Left ventricle myocardium superior (tissue), 1 donor: Measurements from ENCODE around the gene NLRP14. TPM values are rescaled to one million over a fixed set of nuclear protein-coding genes. Genes with fewer than 3 reads are reported as not detected.

Experiments
- ATAC-seq: fragments of 200-7000 bp; cut with Tn5 transposase; one replicate; pipeline ENCODE4 v1.9.1; 2020; ENCODE audit warnings: mild to moderate bottlenecking, moderate library complexity
- DNase-seq: peaks from one replicate; pipeline ENCODE4 v3.0.0-alpha.2; 2020
- intact Hi-C: fragments of 100-400 bp; cut with micrococcal nuclease; formaldehyde crosslinking; loops from one replicate; pipeline ENCODE4 v1.11.0; 2022
- total RNA-seq: library from RNA; stranded (reverse); fragmentation: NEBNext Ultra II Directional; extraction: Animal tissue kit (Norgen Biotek cat#: 25700); gene quantifications from one replicate; pipeline ENCODE4 v1.2.1, GENCODE V29; 2021
- donor health status: DM: no; HTN: yes; CAD: no; lungs with severe emphysema.

Gene NLRP14
- total RNA-seq, 1 donor from 2014 or later: not detected

DNA sequence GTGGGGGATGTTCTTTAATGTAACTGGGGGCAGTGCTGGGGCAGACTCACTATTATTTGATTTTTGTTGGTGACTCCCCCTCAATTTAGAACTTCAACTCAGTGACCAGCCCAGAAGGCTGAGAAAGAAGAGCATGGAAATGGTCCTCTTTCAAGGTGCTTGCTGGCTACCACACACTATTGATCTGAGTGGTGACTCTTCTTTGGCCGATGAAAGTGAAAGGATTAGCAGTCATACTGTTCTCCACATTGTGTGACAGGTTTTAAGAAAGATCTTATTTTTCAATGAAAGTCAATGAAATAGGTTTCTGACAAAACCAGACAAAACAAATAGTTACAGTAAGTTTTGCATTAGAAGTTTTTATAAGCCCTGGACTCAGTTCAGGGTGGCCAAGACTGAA is 29.9 kb downstream of the NLRP14 start:
- DNase-seq (no peak), ATAC-seq (no peak)
- intact Hi-C loops: no loop called here

- DNase-seq (no peak), ATAC-seq (no peak)
- intact Hi-C loops: no loop called here
Observed at GRCh38 chr11:7056828-7057513, 36.7 kb downstream of the NLRP14 start.

DNA sequence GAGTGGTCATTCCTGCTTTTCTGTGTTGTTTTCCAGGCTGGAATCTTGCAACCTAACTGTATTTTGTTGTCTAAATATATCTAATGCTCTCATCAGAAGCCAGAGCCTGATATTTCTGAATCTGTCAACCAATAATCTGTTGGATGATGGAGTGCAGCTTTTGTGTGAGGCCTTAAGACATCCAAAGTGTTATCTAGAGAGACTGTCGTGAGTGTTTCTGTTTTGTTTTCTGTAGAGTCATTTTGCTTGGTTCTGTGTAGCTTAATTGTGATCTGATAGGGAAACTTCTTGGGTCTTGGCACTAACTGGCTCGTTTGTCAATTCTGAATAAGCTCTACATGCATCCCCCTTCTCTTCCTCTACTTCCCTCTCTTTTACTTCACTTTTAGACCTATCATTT is 37.4 kb downstream of the NLRP14 start:
- ATAC-seq: no peak
- intact Hi-C loops: no loop called here
- DNase-seq: no peak

DNA sequence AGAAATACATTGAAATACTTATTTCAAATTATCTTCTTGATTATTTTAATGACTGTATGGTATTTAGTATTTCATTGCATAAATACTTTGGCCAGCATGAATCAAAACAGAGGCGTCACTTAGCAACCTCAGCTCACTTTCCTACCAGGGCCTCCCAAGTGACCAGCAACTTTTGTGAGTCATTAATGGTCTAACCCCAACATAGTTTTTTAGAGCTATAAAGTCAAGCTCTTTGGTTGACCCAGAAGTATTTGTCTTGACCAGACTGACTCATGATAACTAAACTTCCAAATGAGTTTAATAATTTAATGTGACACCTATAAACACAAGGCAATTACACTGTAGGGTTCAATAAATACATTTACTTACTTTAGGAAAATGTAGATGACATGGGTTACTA is 40.6 kb downstream of the NLRP14 start:
- intact Hi-C loops: no loop called here
- no peak for DNase-seq
- ATAC-seq: peak; percentile 37

- intact Hi-C loops: no loop called here
- DNase-seq: no peak
- ATAC-seq: no peak
Observed at GRCh38 chr11:7062534-7062933, 42.3 kb downstream of the NLRP14 start.

GRCh38 chr11:7072401-7073028 is 52.2 kb downstream of the NLRP14 start:
- ATAC-seq: no peak
- intact Hi-C loops: no loop called here
- no peak for DNase-seq

DNA sequence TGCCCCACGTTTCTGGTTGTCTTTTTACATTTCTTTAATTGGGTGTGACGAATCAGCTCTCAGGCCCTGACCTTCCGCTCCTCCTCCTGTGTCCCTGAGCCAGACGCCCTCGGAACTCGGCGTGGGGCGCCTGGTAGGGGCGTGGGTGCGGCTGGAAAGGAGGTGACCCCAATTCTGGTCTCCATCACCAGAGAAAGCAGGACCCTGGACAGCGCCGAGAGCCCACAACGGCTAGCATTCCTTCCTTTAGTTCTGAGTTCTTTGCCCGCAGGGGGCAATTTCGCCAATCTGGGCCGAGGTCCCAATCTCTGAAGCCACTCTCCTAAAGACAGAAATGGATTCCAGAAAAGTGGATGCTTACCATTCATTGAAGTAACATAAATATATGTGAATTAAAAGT is 56.8 kb downstream of the NLRP14 start:
- DNase-seq: no peak
- intact Hi-C loops: no loop called here
- ATAC-seq: no peak

GRCh38 chr11:7079545-7080135 is 59.4 kb downstream of the NLRP14 start:
- ATAC-seq (no peak), DNase-seq (no peak)
- intact Hi-C loops: no loop called here

GRCh38 chr11:7080900-7081299 is 60.6 kb downstream of the NLRP14 start:
- intact Hi-C loops: no loop called here
- ATAC-seq (no peak), DNase-seq (no peak)

- intact Hi-C loops: no loop called here
- ATAC-seq: no peak
- no peak for DNase-seq
Observed at GRCh38 chr11:7081441-7081840, 61.2 kb downstream of the NLRP14 start.

- DNase-seq (peak; percentile 21), ATAC-seq (no peak)
- intact Hi-C loops: no loop called here
Observed at GRCh38 chr11:7088921-7089320, 68.6 kb downstream of the NLRP14 start, which contains the start of gene RBMXL2. Gene RBMXL2 (plus strand): TSS chr11:7088998. CDS start chr11:7089121, 123 bp downstream.

- ATAC-seq: no peak
- DNase-seq: peak; percentile 16
- intact Hi-C loops: no loop called here
Observed at GRCh38 chr11:7089328-7090251, 69.3 kb downstream of the NLRP14 start.

GRCh38 chr11:7098235-7098832 is 78.1 kb downstream of the NLRP14 start:
- intact Hi-C loops: loop anchor here (5.0 kb wide), 2 partner anchors 344 to 589 kb away; no protein-coding TSS in a partner anchor

GRCh38 chr11:7115780-7116179 is 95.5 kb downstream of the NLRP14 start:
- intact Hi-C loops: no loop called here
- ATAC-seq (no peak), DNase-seq (no peak)

More at GRCh38 chr11:7098235-7098832, 78.1 kb downstream of the NLRP14 start:
- ATAC-seq (peak; percentile 47), DNase-seq (no peak)

- intact Hi-C loops: no loop called here
- ATAC-seq: no peak
- DNase-seq: no peak
Observed at GRCh38 chr11:7116370-7116769, 96.1 kb downstream of the NLRP14 start.
